Suprapubic skin (tissue), 4 donors: ENCODE data around the gene FLACC1. TPM values are rescaled to one million over a fixed set of nuclear protein-coding genes. Genes with fewer than 3 reads are reported as not detected.

ENCODE experiments used
- DNase-seq, 2 donors: peaks; one replicate each; pipeline ENCODE4 v3.0.0-alpha.2; 2019; ENCODE audit warnings: low spot score in 2 of 2
- H3K27ac ChIP-seq: fragments of 200-600 bp; sonication (generic); one replicate; pipeline ENCODE4 v1.5.1; 2019
- H3K27me3 ChIP-seq: fragments of 200-600 bp; sonication (generic); one replicate; pipeline ENCODE4 v1.5.1; 2019
- H3K36me3 ChIP-seq: fragments of 200-600 bp; sonication (generic); one replicate; pipeline ENCODE4 v1.5.1; 2019
- H3K4me1 ChIP-seq: fragments of 200-600 bp; sonication (generic); one replicate; pipeline ENCODE4 v1.5.1; 2019
- H3K4me3 ChIP-seq: fragments of 200-600 bp; sonication (generic); one replicate; pipeline ENCODE4 v1.5.1; 2019; ENCODE audit warnings: mild to moderate bottlenecking
- H3K9me3 ChIP-seq: fragments of 200-600 bp; sonication (generic); one replicate; pipeline ENCODE4 v1.5.1; 2019
- CTCF ChIP-seq, 2 donors: fragments of 200-600 bp in 1 of 2; fragments of 450-650 bp in 1 of 2; sonication (generic) in 1 of 2; IDR thresholded peaks; one replicate each; pipeline ENCODE4 v1.5.1; 2016 to 2019; ENCODE audit warnings: antibody characterized with exemption in 2 of 2, mild to moderate bottlenecking in 1 of 2, moderate library complexity in 1 of 2
- EP300 ChIP-seq: sonication (generic); formaldehyde crosslinking; IDR thresholded peaks from one replicate; pipeline ENCODE4 v1.6.1; 2017; ENCODE audit warnings: antibody characterized with exemption
- POLR2A ChIP-seq, 2 donors: fragments of 450-650 bp; IDR thresholded peaks; one replicate each; pipeline ENCODE4 v1.6.1; 2017; ENCODE audit warnings: antibody characterized with exemption in 2 of 2, mild to moderate bottlenecking in 2 of 2, moderate library complexity in 2 of 2
- POLR2AphosphoS5 ChIP-seq, 3 donors: sonication (generic); formaldehyde crosslinking; IDR thresholded peaks; one replicate each; pipeline ENCODE4 v1.6.1; 2017; ENCODE audit warnings: antibody characterized with exemption in 3 of 3
- WGBS: methylation state at CpG from one replicate; pipeline ENCODE4 v1.1.5; 2018; 5-methylcytosine and 5-hydroxymethylcytosine counted together
- total RNA-seq, 4 donors: library from RNA; depleted of rRNA; stranded (reverse); fragments of >200 nt; gene quantifications; one replicate each; pipeline ENCODE4 v1.1.0, GENCODE V29; 2016

FLACC1 gene
- total RNA-seq, 4 donors from 2014 or later, result 0.80 to 1.0 TPM; not detected in 2

- peaks cover 3% of the 10 kb centered on the region for H3K36me3 ChIP-seq
- H3K9me3 ChIP-seq, result no peaks in the 10 kb centered on the region
- TF ChIP-seq CTCF (IDR thresholded peaks at IDR 0.05) (no peak), POLR2A (IDR thresholded peaks at IDR 0.05) (no peak), POLR2AphosphoS5 (IDR thresholded peaks at IDR 0.05) (no peak), EP300 (no peak)
- H3K27ac ChIP-seq, result no peak overlapping the region
- H3K4me3 ChIP-seq, result no peak overlapping the region
- no peak for DNase-seq
- no peaks in the 10 kb centered on the region for H3K27me3 ChIP-seq
- H3K4me1 ChIP-seq, result no peaks in the 10 kb centered on the region
- WGBS, result 94% methylated on average over 2 of the region's 2 CpGs
Observed at GRCh38 chr2:201361078-201361733, 4.1 kb upstream of the FLACC1 start.

- Histone ChIP-seq H3K27ac (no peak overlapping the region), H3K36me3 (peaks cover 3% of the 10 kb centered on the region), H3K27me3 (no peaks in the 10 kb centered on the region), H3K9me3 (no peaks in the 10 kb centered on the region), H3K4me1 (no peaks in the 10 kb centered on the region), H3K4me3 (no peak overlapping the region)
- WGBS, result 89% methylated on average over 4 of the region's 4 CpGs
- TF ChIP-seq CTCF (IDR thresholded peaks at IDR 0.05) (no peak), POLR2A (IDR thresholded peaks at IDR 0.05) (no peak), EP300 (no peak), POLR2AphosphoS5 (IDR thresholded peaks at IDR 0.05) (no peak)
- DNase-seq, result no peak
Observed at GRCh38 chr2:201360256-201360655, 3.1 kb upstream of the FLACC1 start.

- Histone ChIP-seq H3K4me3 (no peak overlapping the region), H3K27me3 (no peaks in the 10 kb centered on the region), H3K9me3 (no peaks in the 10 kb centered on the region), H3K36me3 (peaks cover 3% of the 10 kb centered on the region), H3K4me1 (no peaks in the 10 kb centered on the region), H3K27ac (no peak overlapping the region)
- TF ChIP-seq POLR2AphosphoS5 (IDR thresholded peaks at IDR 0.05), result no peak
- TF ChIP-seq POLR2A (IDR thresholded peaks at IDR 0.05), result no peak
- no peak for TF ChIP-seq EP300
- TF ChIP-seq CTCF (IDR thresholded peaks at IDR 0.05), result no peak
- no peak for DNase-seq
- WGBS, result 94% methylated on average over 6 of the region's 7 CpGs
Observed at GRCh38 chr2:201358684-201359083, 1.5 kb upstream of the FLACC1 start.

- DNase-seq, result no peak
- no peak overlapping the region for H3K27ac ChIP-seq
- no peak overlapping the region for H3K4me3 ChIP-seq
- H3K4me1 ChIP-seq, result no peaks in the 10 kb centered on the region
- 62% methylated on average over 1 of the region's 1 CpG for WGBS
- no peak for TF ChIP-seq POLR2A (IDR thresholded peaks at IDR 0.05)
- H3K36me3 ChIP-seq, result no peaks in the 10 kb centered on the region
- no peaks in the 10 kb centered on the region for H3K27me3 ChIP-seq
- H3K9me3 ChIP-seq, result no peaks in the 10 kb centered on the region
Observed at GRCh38 chr2:201353116-201353515, 4.0 kb downstream of the FLACC1 start.

GRCh38 chr2:201350879-201351278, 6.3 kb downstream of the FLACC1 start:
- DNase-seq, result no peak
- H3K4me3 ChIP-seq, result no peak overlapping the region
- no peaks in the 10 kb centered on the region for H3K4me1 ChIP-seq
- TF ChIP-seq EP300, result no peak
- no peak for TF ChIP-seq POLR2A (IDR thresholded peaks at IDR 0.05)
- no peak for TF ChIP-seq CTCF (IDR thresholded peaks at IDR 0.05)
- TF ChIP-seq POLR2AphosphoS5 (IDR thresholded peaks at IDR 0.05), result no peak
- WGBS, result 96% methylated on average over 4 of the region's 4 CpGs
- H3K9me3 ChIP-seq, result no peaks in the 10 kb centered on the region
- no peaks in the 10 kb centered on the region for H3K27me3 ChIP-seq
- no peak overlapping the region for H3K27ac ChIP-seq
- no peaks in the 10 kb centered on the region for H3K36me3 ChIP-seq

- no peak for DNase-seq
- Histone ChIP-seq H3K9me3 (no peaks in the 10 kb centered on the region), H3K36me3 (no peaks in the 10 kb centered on the region), H3K27me3 (no peaks in the 10 kb centered on the region), H3K27ac (no peak overlapping the region), H3K4me1 (no peaks in the 10 kb centered on the region), H3K4me3 (no peak overlapping the region)
- TF ChIP-seq EP300 (no peak), POLR2AphosphoS5 (IDR thresholded peaks at IDR 0.05) (no peak), CTCF (IDR thresholded peaks at IDR 0.05) (no peak), POLR2A (IDR thresholded peaks at IDR 0.05) (no peak)
- 72% methylated on average over 4 of the region's 4 CpGs for WGBS
Observed at GRCh38 chr2:201349601-201350000, 7.5 kb downstream of the FLACC1 start.
